HCT116 (cell line): ENCODE results near the gene KSR1. TPM values are rescaled to one million over a fixed set of nuclear protein-coding genes. Genes with fewer than 3 reads are reported as not detected.
"Not testable (repeated sequence)": the region's sequence is repeated elsewhere in the genome, so short reads cannot be mapped to it uniquely, and the experiment has no call there.

Experiments
- ATAC-seq: fragments of 200-7000 bp; cut with Tn5 transposase; 2 replicates; pipeline ENCODE4 v1.9.1; 2020; ENCODE audit warnings: mild to moderate bottlenecking, moderate library complexity
- BruUV-seq: library from RNA; stranded (reverse); fragments of 400-500 nt; replicated peaks from 2 replicates; lab custom pipeline; 2021; lab: Mats Ljungman, UMichigan
- CTCF ChIA-PET: fragments of 300-600 bp; sonication (Branson Sonifier 250); formaldehyde crosslinking; loops from one replicate; lab custom pipeline; 2021; ENCODE audit warnings: antibody characterized with exemption; lab: Charles Lee
- POLR2A ChIA-PET: fragments of 300-600, 350-600 bp; sonication (Branson Sonifier 250); formaldehyde crosslinking; loops from one replicate; lab custom pipeline; 2021; ENCODE audit warnings: antibody characterized with exemption; lab: Charles Lee
- RAD21 ChIA-PET, 2 experiments: fragments of 300-600 bp; sonication (Branson Sonifier 250); formaldehyde crosslinking; loops; one replicate each; lab custom pipeline; 2023; ENCODE audit warnings: low total read pairs in 2 of 2; ENCODE audit not compliant: uncharacterized antibody in 2 of 2, unreplicated experiment in 2 of 2, low non-redundant PET in 1 of 2; lab: Charles Lee
- DNase-seq: peaks from one replicate; pipeline ENCODE4 v3.0.0-alpha.2; 2010; ENCODE audit warnings: low read depth, low spot score
- H2AFZ ChIP-seq: fragments of 200-600 bp; shearing (Covaris generic), sonication (generic); 2 replicates; pipeline ENCODE4 v1.6.1; 2017; ENCODE audit warnings: low read depth, mixed run types, mixed read lengths, antibody characterized with exemption, low read length; ENCODE audit not compliant: poor library complexity, severe bottlenecking
- H3K27ac ChIP-seq: 2 replicates; pipeline ENCODE4 v1.5.1; 2012; ENCODE audit warnings: low read depth, low read length
- H3K27me3 ChIP-seq: fragments of 200-600 bp; sonication (generic); 2 replicates; pipeline ENCODE4 v1.6.1; 2016; ENCODE audit warnings: mixed run types, low read length, mixed read lengths; ENCODE audit not compliant: insufficient read depth
- H3K36me3 ChIP-seq, 2 experiments: fragments of 200-500 bp in 1 of 2; fragments of 200-600 bp in 1 of 2; sonication (Bioruptor generic) in 1 of 2; sonication (generic) in 1 of 2; 2 replicates each; pipeline versions ENCODE4 v1.5.1 to v1.6.1; 2014 to 2016; ENCODE audit warnings: low read length in 2 of 2, inconsistent platforms in 1 of 2, mixed read lengths in 1 of 2, mixed run types in 1 of 2; ENCODE audit not compliant: insufficient read depth in 2 of 2, control insufficient read depth in 1 of 2
- H3K4me1 ChIP-seq, 2 experiments: fragments of 200-600 bp in 1 of 2; sonication (generic) in 1 of 2; 2 replicates each; pipeline versions ENCODE4 v1.5.1 to v1.6.1; 2012 to 2017; ENCODE audit warnings: low read length in 2 of 2, inconsistent platforms in 1 of 2, mild to moderate bottlenecking in 1 of 2, mixed read lengths in 1 of 2, mixed run types in 1 of 2, moderate library complexity in 1 of 2; ENCODE audit not compliant: insufficient read depth in 2 of 2, control insufficient read depth in 1 of 2
- H3K4me2 ChIP-seq: fragments of 200-600 bp; sonication (generic); 2 replicates; pipeline ENCODE4 v1.6.1; 2017; ENCODE audit warnings: mixed run types, low read length, mixed read lengths
- H3K4me3 ChIP-seq, 2 experiments: fragments of 200-600 bp in 1 of 2; sonication (generic) in 1 of 2; replicated peaks in 1 of 2; 2 replicates each; pipeline ENCODE4 v1.5.1; 2011 to 2016; ENCODE audit warnings: low read length in 2 of 2, control low read depth in 1 of 2, low read depth in 1 of 2, mild to moderate bottlenecking in 1 of 2, mixed read lengths in 1 of 2, mixed run types in 1 of 2
- H3K79me2 ChIP-seq: fragments of 200-600 bp; sonication (generic); 2 replicates; pipeline ENCODE4 v1.6.1; 2017; ENCODE audit warnings: mild to moderate bottlenecking, mixed run types, low read length, moderate library complexity, mixed read lengths; ENCODE audit not compliant: insufficient read depth
- H3K9ac ChIP-seq: fragments of 200-600 bp; sonication (generic); 2 replicates; pipeline ENCODE4 v1.6.1; 2016; ENCODE audit warnings: low read length, mixed read lengths
- H3K9me2 ChIP-seq: fragments of 200-600 bp; sonication (generic), shearing (Covaris generic); 2 replicates; pipeline ENCODE4 v1.6.1; 2017; ENCODE audit warnings: mixed run types, mild to moderate bottlenecking, moderate library complexity; ENCODE audit not compliant: insufficient read depth
- H3K9me3 ChIP-seq, 2 experiments: fragments of 200-500 bp in 1 of 2; fragments of 200-600 bp in 1 of 2; sonication (Bioruptor generic) in 1 of 2; sonication (generic) in 1 of 2; 2 replicates each; pipeline ENCODE4 v1.6.1; 2014 to 2017; ENCODE audit warnings: low read length in 2 of 2, mixed read lengths in 2 of 2, inconsistent platforms in 1 of 2, low read depth in 1 of 2, mild to moderate bottlenecking in 1 of 2, mixed run types in 1 of 2, moderate library complexity in 1 of 2; ENCODE audit not compliant: control insufficient read depth in 1 of 2, insufficient read depth in 1 of 2
- H4K20me1 ChIP-seq: fragments of 200-600 bp; sonication (generic), shearing (Covaris generic); 2 replicates; pipeline ENCODE4 v1.6.1; 2017; ENCODE audit warnings: mixed run types, mild to moderate bottlenecking, moderate library complexity; ENCODE audit not compliant: insufficient read depth
- CBX3 ChIP-seq: IDR thresholded peaks from 2 replicates; pipeline ENCODE4 v1.6.1; 2012; ENCODE audit warnings: low read depth
- EGR1 ChIP-seq: IDR thresholded peaks from 2 replicates; pipeline ENCODE4 v1.6.1; 2012; ENCODE audit warnings: low read depth
- ELF1 ChIP-seq: IDR thresholded peaks from 2 replicates; pipeline ENCODE4 v1.6.1; 2012; ENCODE audit warnings: low read depth, borderline replicate concordance
- EZH2 ChIP-seq: fragments of 200-600 bp; sonication (generic); IDR thresholded peaks from 2 replicates; pipeline ENCODE4 v1.6.1; 2017; ENCODE audit warnings: antibody characterized with exemption, mixed run types
- EZH2phosphoT487 ChIP-seq: fragments of 200-600 bp; IDR thresholded peaks from 2 replicates; pipeline ENCODE4 v1.6.1; 2018; ENCODE audit warnings: antibody characterized with exemption, borderline replicate concordance
- FOSL1 ChIP-seq: IDR thresholded peaks from 2 replicates; pipeline ENCODE4 v1.6.1; 2012; ENCODE audit warnings: low read depth
- JUND ChIP-seq: IDR thresholded peaks from 2 replicates; pipeline ENCODE4 v1.6.1; 2012
- POLR2A ChIP-seq: IDR thresholded peaks from 2 replicates; pipeline ENCODE4 v1.7.0; 2011; ENCODE audit warnings: borderline replicate concordance; ENCODE audit not compliant: insufficient read depth, insufficient read length; ENCODE audit errors: extremely low read depth
- POLR2AphosphoS5 ChIP-seq: IDR thresholded peaks from 2 replicates; pipeline ENCODE4 v1.6.1; 2011; ENCODE audit warnings: mild to moderate bottlenecking, low read depth, low read length, moderate library complexity
- SRF ChIP-seq: IDR thresholded peaks from 2 replicates; pipeline ENCODE4 v1.6.1; 2012; ENCODE audit warnings: low read depth
- TCF7L2 ChIP-seq: IDR thresholded peaks from 2 replicates; pipeline ENCODE4 v1.7.0; 2011; ENCODE audit warnings: borderline replicate concordance, inconsistent platforms; ENCODE audit not compliant: insufficient read depth, insufficient read length; ENCODE audit errors: extremely low read depth
- YY1 ChIP-seq: IDR thresholded peaks from 2 replicates; pipeline ENCODE4 v1.6.1; 2011; ENCODE audit warnings: low read length, low read depth, moderate library complexity, mild to moderate bottlenecking; ENCODE audit not compliant: insufficient replicate concordance; ENCODE audit errors: extremely low read depth
- ZFX ChIP-seq: fragments of 450-650 bp; IDR thresholded peaks from 2 replicates; pipeline ENCODE4 v1.6.1; 2017
- ZNF274 ChIP-seq: fragments of 200-500 bp; sonication (Bioruptor generic); IDR thresholded peaks from 2 replicates; pipeline ENCODE4 v1.6.1; 2014; ENCODE audit warnings: mild to moderate bottlenecking, low read depth, low read length, inconsistent platforms
- intact Hi-C: fragments of 100-400 bp; cut with micrococcal nuclease; formaldehyde crosslinking; loops from 2 replicates; pipeline ENCODE4 v1.10.0; 2022
- total RNA-seq: library from RNA; stranded (reverse); gene quantifications from one replicate; pipeline ENCODE4 v1.2.1, GENCODE V29; 2021; ENCODE audit not compliant: unreplicated experiment
- TF ChIP-seq, protein P1 (sequence below): IDR thresholded peaks from 2 replicates; pipeline ENCODE4 v1.6.1; 2012; ENCODE audit warnings: low read depth
- TF ChIP-seq, protein P2 (sequence below): IDR thresholded peaks from 2 replicates; pipeline ENCODE4 v1.6.1; 2011; ENCODE audit warnings: mild to moderate bottlenecking, low read length, moderate library complexity; ENCODE audit not compliant: insufficient replicate concordance; ENCODE audit errors: extremely low read depth
- TF ChIP-seq, protein P3 (sequence below): IDR thresholded peaks from 2 replicates; pipeline ENCODE4 v1.6.1; 2012

Gene KSR1
- total RNA-seq, 1 experiment from 2014 or later = 16.5 TPM

DNA sequence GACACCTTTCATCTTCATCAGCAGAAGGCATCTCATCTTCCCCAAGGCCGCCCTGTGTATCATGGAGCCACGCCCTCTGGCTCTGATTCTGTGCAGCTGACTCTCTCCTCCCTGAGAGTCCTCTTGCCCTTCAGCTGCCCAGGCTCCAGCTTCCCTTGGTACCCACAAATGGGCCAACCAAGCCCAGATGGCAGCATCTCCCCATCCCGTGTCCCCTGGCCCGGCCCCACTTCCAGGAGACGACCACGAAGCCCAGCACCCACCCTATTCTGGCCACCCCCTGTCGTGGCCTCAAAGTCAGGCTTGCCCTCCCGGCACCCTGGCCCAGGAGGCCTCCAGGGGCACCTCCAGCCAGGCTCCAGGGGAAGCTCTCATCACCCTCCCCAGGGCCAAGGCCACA lies 31.3 kb upstream of the KSR1 start:
- Histone ChIP-seq H3K4me2 (no peak overlapping the region), H3K36me3 (no peaks in the 10 kb centered on the region), H3K4me1 (no peaks in the 10 kb centered on the region), H3K27me3 (no peaks in the 10 kb centered on the region), H4K20me1 (no peaks in the 10 kb centered on the region), H3K27ac (no peak overlapping the region), H3K9me3 (no peaks in the 10 kb centered on the region), H2AFZ (no peak overlapping the region), H3K9me2 (no peaks in the 10 kb centered on the region), H3K9ac (no peak overlapping the region), H3K79me2 (no peaks in the 10 kb centered on the region), H3K4me3 (no peak overlapping the region)
- TF ChIP-seq EZH2phosphoT487 (no peak), POLR2AphosphoS5 (no peak), YY1 (no peak), SRF (no peak), JUND (no peak), TCF7L2 (no peak), EZH2 (no peak), EGR1 (no peak), ZFX (no peak), POLR2A (no peak), ELF1 (no peak), CBX3 (no peak), ZNF274 (no peak), FOSL1 (no peak)
- TF ChIP-seq, protein P1, sequence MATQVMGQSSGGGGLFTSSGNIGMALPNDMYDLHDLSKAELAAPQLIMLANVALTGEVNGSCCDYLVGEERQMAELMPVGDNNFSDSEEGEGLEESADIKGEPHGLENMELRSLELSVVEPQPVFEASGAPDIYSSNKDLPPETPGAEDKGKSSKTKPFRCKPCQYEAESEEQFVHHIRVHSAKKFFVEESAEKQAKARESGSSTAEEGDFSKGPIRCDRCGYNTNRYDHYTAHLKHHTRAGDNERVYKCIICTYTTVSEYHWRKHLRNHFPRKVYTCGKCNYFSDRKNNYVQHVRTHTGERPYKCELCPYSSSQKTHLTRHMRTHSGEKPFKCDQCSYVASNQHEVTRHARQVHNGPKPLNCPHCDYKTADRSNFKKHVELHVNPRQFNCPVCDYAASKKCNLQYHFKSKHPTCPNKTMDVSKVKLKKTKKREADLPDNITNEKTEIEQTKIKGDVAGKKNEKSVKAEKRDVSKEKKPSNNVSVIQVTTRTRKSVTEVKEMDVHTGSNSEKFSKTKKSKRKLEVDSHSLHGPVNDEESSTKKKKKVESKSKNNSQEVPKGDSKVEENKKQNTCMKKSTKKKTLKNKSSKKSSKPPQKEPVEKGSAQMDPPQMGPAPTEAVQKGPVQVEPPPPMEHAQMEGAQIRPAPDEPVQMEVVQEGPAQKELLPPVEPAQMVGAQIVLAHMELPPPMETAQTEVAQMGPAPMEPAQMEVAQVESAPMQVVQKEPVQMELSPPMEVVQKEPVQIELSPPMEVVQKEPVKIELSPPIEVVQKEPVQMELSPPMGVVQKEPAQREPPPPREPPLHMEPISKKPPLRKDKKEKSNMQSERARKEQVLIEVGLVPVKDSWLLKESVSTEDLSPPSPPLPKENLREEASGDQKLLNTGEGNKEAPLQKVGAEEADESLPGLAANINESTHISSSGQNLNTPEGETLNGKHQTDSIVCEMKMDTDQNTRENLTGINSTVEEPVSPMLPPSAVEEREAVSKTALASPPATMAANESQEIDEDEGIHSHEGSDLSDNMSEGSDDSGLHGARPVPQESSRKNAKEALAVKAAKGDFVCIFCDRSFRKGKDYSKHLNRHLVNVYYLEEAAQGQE = no peak
- TF ChIP-seq, protein P2, sequence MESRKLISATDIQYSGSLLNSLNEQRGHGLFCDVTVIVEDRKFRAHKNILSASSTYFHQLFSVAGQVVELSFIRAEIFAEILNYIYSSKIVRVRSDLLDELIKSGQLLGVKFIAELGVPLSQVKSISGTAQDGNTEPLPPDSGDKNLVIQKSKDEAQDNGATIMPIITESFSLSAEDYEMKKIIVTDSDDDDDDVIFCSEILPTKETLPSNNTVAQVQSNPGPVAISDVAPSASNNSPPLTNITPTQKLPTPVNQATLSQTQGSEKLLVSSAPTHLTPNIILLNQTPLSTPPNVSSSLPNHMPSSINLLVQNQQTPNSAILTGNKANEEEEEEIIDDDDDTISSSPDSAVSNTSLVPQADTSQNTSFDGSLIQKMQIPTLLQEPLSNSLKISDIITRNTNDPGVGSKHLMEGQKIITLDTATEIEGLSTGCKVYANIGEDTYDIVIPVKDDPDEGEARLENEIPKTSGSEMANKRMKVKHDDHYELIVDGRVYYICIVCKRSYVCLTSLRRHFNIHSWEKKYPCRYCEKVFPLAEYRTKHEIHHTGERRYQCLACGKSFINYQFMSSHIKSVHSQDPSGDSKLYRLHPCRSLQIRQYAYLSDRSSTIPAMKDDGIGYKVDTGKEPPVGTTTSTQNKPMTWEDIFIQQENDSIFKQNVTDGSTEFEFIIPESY = no peak
- TF ChIP-seq, protein P3, sequence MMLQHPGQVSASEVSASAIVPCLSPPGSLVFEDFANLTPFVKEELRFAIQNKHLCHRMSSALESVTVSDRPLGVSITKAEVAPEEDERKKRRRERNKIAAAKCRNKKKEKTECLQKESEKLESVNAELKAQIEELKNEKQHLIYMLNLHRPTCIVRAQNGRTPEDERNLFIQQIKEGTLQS = no peak
- no peak for ATAC-seq
- no TSS peak for BruUV-seq
- ChIA-PET POLR2A (no interaction called here), CTCF (no interaction called here), RAD21 (no interaction called here)
- intact Hi-C loops = no loop called here
- no peak for DNase-seq

DNA sequence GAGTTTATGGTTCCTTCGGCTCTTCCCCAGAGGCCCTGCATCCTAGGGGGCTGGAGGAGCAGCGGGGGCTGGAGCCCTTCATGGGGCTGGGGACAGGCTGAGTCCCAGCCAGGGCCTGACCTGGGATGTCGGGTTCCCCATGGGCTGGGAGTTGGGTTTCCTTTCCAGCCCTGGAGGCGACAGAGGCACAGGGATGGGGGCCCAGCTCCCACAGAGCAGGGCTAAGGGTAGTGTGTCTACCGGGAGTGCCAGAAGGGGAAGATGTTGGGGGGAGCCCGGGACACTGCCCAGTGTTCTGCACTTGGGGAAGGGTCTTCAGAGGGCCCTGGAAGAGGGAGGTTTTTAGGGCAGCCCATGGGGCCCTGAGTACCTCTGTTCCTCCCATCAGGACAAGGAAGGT lies 30.7 kb upstream of the KSR1 start:
- H3K79me2 ChIP-seq, DNase-seq, RAD21 ChIA-PET, H3K27ac ChIP-seq, H3K4me3 ChIP-seq, H4K20me1 ChIP-seq, H3K4me1 ChIP-seq, H3K27me3 ChIP-seq, POLR2A ChIA-PET, H3K4me2 ChIP-seq, H3K9me2 ChIP-seq, CTCF ChIA-PET, H3K9ac ChIP-seq, H2AFZ ChIP-seq, ATAC-seq, intact Hi-C loops, BruUV-seq, H3K9me3 ChIP-seq, H3K36me3 ChIP-seq: not testable (repeated sequence)
